Peyer's patch (tissue), 4 donors: Measurements from ENCODE around the gene RNF20.

Experiments
- CTCF ChIP-seq, 6 experiments: fragments of 450-650 bp in 4 of 6; fragments of 200-600 bp in 2 of 6; sonication (generic) in 1 of 6; IDR thresholded peaks; one replicate each; pipeline ENCODE4 v1.5.1; 2017 to 2019; ENCODE audit warnings: antibody characterized with exemption in 6 of 6, mild to moderate bottlenecking in 3 of 6, moderate library complexity in 1 of 6
- POLR2A ChIP-seq, 2 donors: fragments of 450-650 bp; IDR thresholded peaks; one replicate each; pipeline ENCODE4 v1.5.1; 2017; ENCODE audit warnings: antibody characterized with exemption in 2 of 2, mild to moderate bottlenecking in 2 of 2, moderate library complexity in 2 of 2

- no peak for TF ChIP-seq CTCF (IDR thresholded peaks at IDR 0.05)
- TF ChIP-seq POLR2A (IDR thresholded peaks at IDR 0.05) = no peak
Observed at GRCh38 chr9:101594796-101595195, 61.1 kb downstream of the RNF20 start, which contains the start of gene PPP3R2.
